ENCODE measurements around the gene MAPKAPK2. TPM values are rescaled to one million over a fixed set of nuclear protein-coding genes. Genes with fewer than 3 reads are reported as not detected.
A peak's percentile ranks its signal among the peaks of the same experiment; 100 is the strongest.

MAPKAPK2 gene
- polyA plus RNA-seq, 3 donors, result 1.6 to 56.9 (median 2.2) TPM

GRCh38 chr1:206687251-206687914 is 2.7 kb downstream of the MAPKAPK2 start:
- WGBS (ENCODE audit: insufficient coverage), result 100% methylated on average over 2 of the region's 7 CpGs
- Histone ChIP-seq H3K4me2 (replicated peaks; ENCODE audit: extremely low read depth, low read length, poor library complexity, severe bottlenecking) (peak overlapping the region; percentile 89), H3K27ac (ENCODE audit: low read depth in 1 of 2, low read length in 2 of 2) (no peak overlapping the region), H4K20me1 (ENCODE audit: insufficient read depth, low read length) (peaks cover 78% of the 10 kb centered on the region), H3K4me3 (replicated peaks in 1 of 3; ENCODE audit: low read depth in 2 of 3, low read length in 3 of 3) (peak overlapping the region in 2 of 3 experiments; percentile 83 to 97), H3K9me3 (replicated peaks in 1 of 2; ENCODE audit: control insufficient read depth in 1 of 2, insufficient read depth in 1 of 2, low read length in 2 of 2) (no peaks in the 10 kb centered on the region), H3K36me3 (replicated peaks in 1 of 2; ENCODE audit: control insufficient read depth in 1 of 2, insufficient read depth in 2 of 2, low read length in 2 of 2) (no peaks in the 10 kb centered on the region), H3K79me2 (ENCODE audit: insufficient read depth, low read length) (peaks cover 67% of the 10 kb centered on the region), H3K9ac (ENCODE audit: insufficient read depth, low read length, poor library complexity, severe bottlenecking) (no peak overlapping the region), H3K27me3 (ENCODE audit: control insufficient read depth in 2 of 2, insufficient read depth in 2 of 2, low read length in 2 of 2) (no peaks in the 10 kb centered on the region), H2AFZ (ENCODE audit: insufficient read depth, low read depth, low read length, poor library complexity, severe bottlenecking) (no peak overlapping the region), H3K4me1 (ENCODE audit: control insufficient read depth in 1 of 2, insufficient read depth in 2 of 2, low read length in 2 of 2) (peaks cover 40 to 60% of the 10 kb centered on the region in 2 donors)
- H3K36me3 Mint-ChIP-seq, result peaks cover 19 to 20% of the 10 kb centered on the region in 2 donors
- H3K27me3 Mint-ChIP-seq (ENCODE audit: low read depth in 3 of 3), result peaks cover 2 to 7% (median 2%) of the 10 kb centered on the region in 3 donors
- DNase-seq, result no peak
- peak overlapping the region; percentile 98 for H3K4me3 Mint-ChIP-seq
- H3K9me3 Mint-ChIP-seq, result peaks cover 0 to 2% (median 0%) of the 10 kb centered on the region in 7 donors
- peaks cover 71% of the 10 kb centered on the region for H3K4me1 Mint-ChIP-seq
- TF ChIP-seq CTCF (IDR thresholded peaks at IDR 0.05), result no peak
- intact Hi-C loops (cut with micrococcal nuclease), result no loop called here
- H3K27ac Mint-ChIP-seq, result peak overlapping the region in 3 of 7 donors; percentile 9 to 90 (median 13)

GRCh38 chr1:206687915-206688442 is 3.3 kb downstream of the MAPKAPK2 start:
- Mint-ChIP-seq H3K27ac (peak overlapping the region in 3 of 7 donors; percentile 32 to 80 (median 54)), H3K4me3 (peak overlapping the region in 1 of 2 donors; percentile 29), H3K27me3 (ENCODE audit: low read depth in 3 of 3) (peaks cover 2 to 7% (median 2%) of the 10 kb centered on the region in 3 donors), H3K4me1 (peaks cover 73% of the 10 kb centered on the region), H3K9me3 (no peaks in the 10 kb centered on the region), H3K36me3 (peaks cover 23 to 24% of the 10 kb centered on the region in 2 donors)
- H2AFZ ChIP-seq (ENCODE audit: insufficient read depth, low read depth, low read length, poor library complexity, severe bottlenecking), result no peak overlapping the region
- H3K4me2 ChIP-seq (replicated peaks; ENCODE audit: extremely low read depth, low read length, poor library complexity, severe bottlenecking), result peak overlapping the region; percentile 89
- no peak overlapping the region for H3K9ac ChIP-seq (ENCODE audit: insufficient read depth, low read length, poor library complexity, severe bottlenecking)
- peaks cover 0 to under 1% of the 10 kb centered on the region in 2 donors for H3K36me3 ChIP-seq (replicated peaks in 1 of 2; ENCODE audit: control insufficient read depth in 1 of 2, insufficient read depth in 2 of 2, low read length in 2 of 2)
- H3K27ac ChIP-seq (ENCODE audit: low read depth in 1 of 2, low read length in 2 of 2), result no peak overlapping the region
- intact Hi-C loops (cut with micrococcal nuclease), result no loop called here
- H3K27me3 ChIP-seq (ENCODE audit: control insufficient read depth in 2 of 2, insufficient read depth in 2 of 2, low read length in 2 of 2), result no peaks in the 10 kb centered on the region
- peak in 2 of 3 donors; percentile 22 to 53 for DNase-seq
- H3K4me3 ChIP-seq (replicated peaks in 1 of 3; ENCODE audit: low read depth in 2 of 3, low read length in 3 of 3), result peak overlapping the region in 1 of 3 experiments; percentile 83
- TF ChIP-seq CTCF (IDR thresholded peaks at IDR 0.05), result no peak
- peaks cover 84% of the 10 kb centered on the region for H4K20me1 ChIP-seq (ENCODE audit: insufficient read depth, low read length)
- no peaks in the 10 kb centered on the region for H3K9me3 ChIP-seq (replicated peaks in 1 of 2; ENCODE audit: control insufficient read depth in 1 of 2, insufficient read depth in 1 of 2, low read length in 2 of 2)
- H3K79me2 ChIP-seq (ENCODE audit: insufficient read depth, low read length), result peaks cover 73% of the 10 kb centered on the region
- WGBS (ENCODE audit: insufficient coverage), result 50% methylated on average over 1 of the region's 2 CpGs
- H3K4me1 ChIP-seq (ENCODE audit: control insufficient read depth in 1 of 2, insufficient read depth in 2 of 2, low read length in 2 of 2), result peaks cover 41 to 64% of the 10 kb centered on the region in 2 donors

Measured in CD14-positive monocyte (primary cell).